ENCODE results near the gene GOLGA1.

Gene GOLGA1

DNA sequence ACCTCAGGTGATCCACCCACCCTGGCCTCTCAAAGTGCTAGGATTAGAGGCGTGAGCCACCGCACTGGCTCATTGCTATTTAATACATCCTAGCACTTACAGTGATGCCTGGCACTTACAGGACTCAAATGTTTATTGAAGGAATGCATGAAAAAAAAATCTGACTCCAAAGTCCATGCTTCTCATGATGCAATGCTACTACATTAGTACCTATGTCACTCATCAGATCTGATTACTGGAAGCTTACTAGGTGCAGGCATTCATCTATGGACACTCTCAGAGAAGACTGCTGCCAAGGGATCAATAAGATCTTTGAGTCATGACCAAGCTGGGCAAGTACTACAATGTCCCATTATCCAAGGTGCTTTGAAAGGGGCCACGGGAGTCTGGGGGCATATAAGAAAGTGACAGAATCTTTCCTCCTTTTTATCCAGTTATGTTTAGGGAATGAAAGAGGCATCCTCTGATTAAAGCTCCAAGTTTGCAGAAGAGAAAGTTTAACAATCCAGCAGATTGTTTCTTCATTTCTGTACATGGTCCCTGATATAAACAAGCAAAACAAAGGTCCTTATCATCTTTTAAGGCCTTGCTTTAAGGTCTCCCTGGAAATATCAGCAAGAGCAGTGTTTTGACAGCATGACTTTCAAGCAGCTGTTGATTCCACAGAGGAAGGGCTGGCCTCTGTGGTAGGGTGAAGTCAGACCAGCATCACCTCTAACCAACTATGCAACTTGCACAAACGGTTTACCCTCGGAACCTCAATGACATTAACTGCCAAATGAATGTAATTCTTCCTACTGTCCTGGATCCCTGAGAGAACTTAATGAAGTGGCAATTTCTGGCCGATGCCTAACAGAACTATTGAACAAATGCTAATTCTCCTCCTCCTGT lies 43.1 kb downstream of the GOLGA1 start:
- TF ChIP-seq, protein P1, sequence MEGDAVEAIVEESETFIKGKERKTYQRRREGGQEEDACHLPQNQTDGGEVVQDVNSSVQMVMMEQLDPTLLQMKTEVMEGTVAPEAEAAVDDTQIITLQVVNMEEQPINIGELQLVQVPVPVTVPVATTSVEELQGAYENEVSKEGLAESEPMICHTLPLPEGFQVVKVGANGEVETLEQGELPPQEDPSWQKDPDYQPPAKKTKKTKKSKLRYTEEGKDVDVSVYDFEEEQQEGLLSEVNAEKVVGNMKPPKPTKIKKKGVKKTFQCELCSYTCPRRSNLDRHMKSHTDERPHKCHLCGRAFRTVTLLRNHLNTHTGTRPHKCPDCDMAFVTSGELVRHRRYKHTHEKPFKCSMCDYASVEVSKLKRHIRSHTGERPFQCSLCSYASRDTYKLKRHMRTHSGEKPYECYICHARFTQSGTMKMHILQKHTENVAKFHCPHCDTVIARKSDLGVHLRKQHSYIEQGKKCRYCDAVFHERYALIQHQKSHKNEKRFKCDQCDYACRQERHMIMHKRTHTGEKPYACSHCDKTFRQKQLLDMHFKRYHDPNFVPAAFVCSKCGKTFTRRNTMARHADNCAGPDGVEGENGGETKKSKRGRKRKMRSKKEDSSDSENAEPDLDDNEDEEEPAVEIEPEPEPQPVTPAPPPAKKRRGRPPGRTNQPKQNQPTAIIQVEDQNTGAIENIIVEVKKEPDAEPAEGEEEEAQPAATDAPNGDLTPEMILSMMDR (IDR thresholded peaks at IDR 0.05; ENCODE audit: extremely low read depth, insufficient read depth, missing control alignments), result no peak
- no peak for DNase-seq (ENCODE audit: low spot score)
- in situ Hi-C loops (cut with MboI; ENCODE audit: low pct_unique_long_range_greater_than_20kb, low sequenced_read_pairs, unreplicated experiment), result no loop called here

DNA sequence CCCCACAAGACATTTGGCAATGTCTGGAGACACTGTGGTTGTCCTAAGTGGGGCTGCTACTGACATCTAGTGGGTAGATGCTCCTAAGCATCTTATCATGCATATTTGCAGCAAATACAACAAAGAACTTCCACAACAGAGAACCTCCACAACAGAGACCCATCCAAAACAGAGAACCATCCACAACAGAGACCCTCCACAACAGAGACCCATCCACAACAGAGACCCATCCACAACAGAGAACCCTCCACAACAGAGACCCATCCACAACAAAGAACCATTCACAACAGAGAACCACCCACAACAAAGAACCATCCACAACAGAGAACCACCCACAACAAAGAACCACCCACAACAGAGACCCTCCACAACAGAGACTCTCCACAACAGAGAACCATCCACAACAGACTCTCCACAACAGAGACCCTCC lies 46.1 kb downstream of the GOLGA1 start:
- TF ChIP-seq, protein P1 (IDR thresholded peaks at IDR 0.05; ENCODE audit: extremely low read depth, insufficient read depth, missing control alignments), result peak; percentile 66
- DNase-seq (ENCODE audit: low spot score), result no peak
- in situ Hi-C loops (cut with MboI; ENCODE audit: low pct_unique_long_range_greater_than_20kb, low sequenced_read_pairs, unreplicated experiment), result no loop called here

DNA sequence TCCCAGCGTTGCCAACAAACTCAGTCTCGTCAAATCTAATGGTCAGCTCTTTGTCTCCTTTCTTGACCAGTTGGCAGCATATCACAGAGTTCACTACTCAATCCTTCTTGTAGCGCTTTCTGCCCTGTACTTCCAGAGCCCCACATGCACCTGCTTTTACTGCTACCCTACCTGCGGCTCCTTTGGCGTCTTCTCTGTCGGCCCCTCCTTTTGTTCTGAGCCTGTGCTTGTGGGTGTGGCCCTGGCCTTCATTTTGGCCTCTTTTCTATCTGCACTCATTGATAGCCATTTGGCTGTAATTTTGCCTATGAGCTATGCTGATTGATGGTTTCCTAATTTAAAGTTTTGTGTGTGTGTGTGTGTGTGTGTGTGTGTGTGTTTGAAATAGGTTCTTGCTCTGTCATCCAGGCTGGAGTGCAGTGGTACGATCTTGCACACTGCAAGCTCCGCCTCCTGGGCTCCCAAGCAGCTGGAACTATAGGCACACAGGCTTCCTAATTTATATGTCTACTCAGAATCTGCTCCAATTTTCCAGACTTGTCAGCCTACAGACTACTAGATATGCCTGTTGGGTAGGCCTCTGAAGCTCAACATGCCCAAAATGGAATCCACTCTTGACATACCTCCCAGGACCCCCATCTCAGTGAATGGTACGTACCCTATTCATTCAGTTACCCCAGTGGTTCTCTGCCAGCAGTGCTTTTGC lies 46.7 kb downstream of the GOLGA1 start:
- in situ Hi-C loops (cut with MboI; ENCODE audit: low pct_unique_long_range_greater_than_20kb, low sequenced_read_pairs, unreplicated experiment), result no loop called here
- TF ChIP-seq, protein P1 (IDR thresholded peaks at IDR 0.05; ENCODE audit: extremely low read depth, insufficient read depth, missing control alignments), result no peak
- no peak for DNase-seq (ENCODE audit: low spot score)

DNA sequence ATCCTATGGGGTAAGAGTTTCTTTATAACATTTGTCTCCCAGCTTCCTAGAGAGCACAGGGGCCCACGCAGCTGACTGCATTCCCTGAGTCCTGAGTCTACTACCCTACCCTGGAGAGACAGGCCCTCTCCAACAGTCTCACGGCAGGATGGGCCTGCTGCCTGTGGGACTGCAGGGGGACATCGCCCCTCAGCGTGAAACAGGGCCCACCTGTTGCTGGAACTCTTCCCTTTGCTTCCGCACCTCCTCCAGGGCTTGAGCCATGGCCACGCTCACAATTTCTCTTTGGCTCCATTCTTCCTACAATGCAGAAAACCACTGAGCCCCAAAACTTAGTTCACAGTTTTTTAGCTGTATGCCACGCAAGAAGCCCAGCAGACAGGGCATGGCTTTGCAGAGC lies 50.7 kb downstream of the GOLGA1 start:
- in situ Hi-C loops (cut with MboI; ENCODE audit: low pct_unique_long_range_greater_than_20kb, low sequenced_read_pairs, unreplicated experiment), result no loop called here
- TF ChIP-seq, protein P1 (IDR thresholded peaks at IDR 0.05; ENCODE audit: extremely low read depth, insufficient read depth, missing control alignments), result no peak
- no peak for DNase-seq (ENCODE audit: low spot score)

DNA sequence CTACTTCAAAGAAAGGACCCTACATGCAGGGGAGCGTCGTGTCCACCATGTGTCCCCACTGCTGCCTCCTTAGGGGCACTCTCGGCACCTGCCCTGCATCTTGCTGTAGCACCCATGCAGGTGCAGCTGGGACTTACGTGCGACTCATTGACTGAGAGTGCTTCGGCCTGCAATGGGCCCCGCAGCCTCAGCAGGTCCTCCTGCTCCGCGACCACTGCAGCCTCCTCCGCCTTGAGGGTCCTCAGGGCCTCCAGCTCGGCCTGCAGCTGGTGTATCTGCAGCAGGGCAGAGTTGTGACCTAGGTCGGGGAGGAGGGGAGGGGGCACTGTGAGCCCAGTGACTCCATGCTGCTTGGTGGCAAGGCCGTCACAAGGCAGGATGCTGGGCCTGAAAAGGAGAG lies 51.9 kb downstream of the GOLGA1 start:
- DNase-seq (ENCODE audit: low spot score), result no peak
- in situ Hi-C loops (cut with MboI; ENCODE audit: low pct_unique_long_range_greater_than_20kb, low sequenced_read_pairs, unreplicated experiment), result no loop called here
- TF ChIP-seq, protein P1 (IDR thresholded peaks at IDR 0.05; ENCODE audit: extremely low read depth, insufficient read depth, missing control alignments), result no peak

DNA sequence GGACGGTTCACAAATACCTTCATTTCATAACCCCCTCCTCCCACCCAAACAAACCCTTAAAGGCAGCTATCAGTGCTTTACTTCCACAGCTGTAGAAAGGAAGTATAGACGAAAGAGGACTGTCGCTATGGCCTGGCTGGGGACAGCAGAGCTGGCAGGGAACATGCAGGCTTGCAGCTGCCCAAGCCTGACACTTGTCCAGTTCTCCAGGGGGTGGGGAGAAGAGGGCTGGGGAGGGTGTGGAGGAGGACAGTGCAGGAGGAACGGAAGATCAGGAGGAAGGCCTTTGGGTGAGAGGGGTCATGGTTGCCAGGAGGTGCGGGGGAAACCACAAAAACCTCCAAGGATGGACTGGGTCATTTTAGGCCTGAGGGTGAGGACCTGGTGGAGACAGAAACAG lies 53.1 kb downstream of the GOLGA1 start:
- in situ Hi-C loops (cut with MboI; ENCODE audit: low pct_unique_long_range_greater_than_20kb, low sequenced_read_pairs, unreplicated experiment), result no loop called here
- no peak for DNase-seq (ENCODE audit: low spot score)
- TF ChIP-seq, protein P1 (IDR thresholded peaks at IDR 0.05; ENCODE audit: extremely low read depth, insufficient read depth, missing control alignments), result no peak
